ENCODE measurements around the gene REG3G. TPM values are rescaled to one million over a fixed set of nuclear protein-coding genes. Genes with fewer than 3 reads are reported as not detected.
"Not testable (repeated sequence)": the region's sequence is repeated elsewhere in the genome, so short reads cannot be mapped to it uniquely, and the experiment has no call there.

The REG3G gene
- total RNA-seq, 1 donor from 2014 or later, result not detected

DNA sequence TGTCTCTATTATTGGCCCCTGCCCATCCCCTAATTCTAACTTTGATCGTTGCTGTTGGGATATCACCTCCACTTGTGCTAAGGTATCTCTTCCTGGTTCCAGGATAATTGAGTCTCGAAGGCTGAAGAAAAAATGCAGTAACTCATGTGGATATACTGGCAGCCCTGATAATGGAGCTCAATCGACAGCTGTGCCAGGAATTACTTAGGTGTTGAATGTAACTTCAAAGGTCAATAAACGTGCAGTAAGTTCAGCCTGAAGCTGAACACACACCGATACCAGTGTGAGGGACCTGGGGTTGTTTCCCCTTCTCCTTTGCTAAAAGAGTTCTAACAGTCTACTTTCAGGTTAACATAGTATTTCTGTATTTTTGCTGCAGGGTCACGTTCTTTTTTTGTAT is 11.9 kb upstream of the REG3G start:
- intact Hi-C loops (cut with DNase I), result no loop called here
- TF ChIP-seq, protein P1, sequence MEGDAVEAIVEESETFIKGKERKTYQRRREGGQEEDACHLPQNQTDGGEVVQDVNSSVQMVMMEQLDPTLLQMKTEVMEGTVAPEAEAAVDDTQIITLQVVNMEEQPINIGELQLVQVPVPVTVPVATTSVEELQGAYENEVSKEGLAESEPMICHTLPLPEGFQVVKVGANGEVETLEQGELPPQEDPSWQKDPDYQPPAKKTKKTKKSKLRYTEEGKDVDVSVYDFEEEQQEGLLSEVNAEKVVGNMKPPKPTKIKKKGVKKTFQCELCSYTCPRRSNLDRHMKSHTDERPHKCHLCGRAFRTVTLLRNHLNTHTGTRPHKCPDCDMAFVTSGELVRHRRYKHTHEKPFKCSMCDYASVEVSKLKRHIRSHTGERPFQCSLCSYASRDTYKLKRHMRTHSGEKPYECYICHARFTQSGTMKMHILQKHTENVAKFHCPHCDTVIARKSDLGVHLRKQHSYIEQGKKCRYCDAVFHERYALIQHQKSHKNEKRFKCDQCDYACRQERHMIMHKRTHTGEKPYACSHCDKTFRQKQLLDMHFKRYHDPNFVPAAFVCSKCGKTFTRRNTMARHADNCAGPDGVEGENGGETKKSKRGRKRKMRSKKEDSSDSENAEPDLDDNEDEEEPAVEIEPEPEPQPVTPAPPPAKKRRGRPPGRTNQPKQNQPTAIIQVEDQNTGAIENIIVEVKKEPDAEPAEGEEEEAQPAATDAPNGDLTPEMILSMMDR (IDR thresholded peaks at IDR 0.05), result no peak
- ATAC-seq (no peak), DNase-seq (no peak)
- H3K27me3 ChIP-seq (ENCODE audit: low read depth), result no peaks in the 10 kb centered on the region
- H3K4me3 ChIP-seq, result no peak overlapping the region
- no peaks in the 10 kb centered on the region for H3K4me1 ChIP-seq
- H3K36me3 ChIP-seq, result no peaks in the 10 kb centered on the region
- H3K9me3 ChIP-seq, result no peaks in the 10 kb centered on the region
- no peak overlapping the region for H3K27ac ChIP-seq

GRCh38 chr2:79016342-79016741 is 9.2 kb upstream of the REG3G start:
- no peak overlapping the region for H3K4me3 ChIP-seq
- no peaks in the 10 kb centered on the region for H3K4me1 ChIP-seq
- H3K27ac ChIP-seq, result no peak overlapping the region
- intact Hi-C loops (cut with DNase I), result no loop called here
- ATAC-seq (no peak), DNase-seq (no peak)
- no peaks in the 10 kb centered on the region for H3K36me3 ChIP-seq
- H3K27me3 ChIP-seq (ENCODE audit: low read depth), result no peaks in the 10 kb centered on the region
- TF ChIP-seq, protein P1 (IDR thresholded peaks at IDR 0.05), result no peak
- no peaks in the 10 kb centered on the region for H3K9me3 ChIP-seq

DNA sequence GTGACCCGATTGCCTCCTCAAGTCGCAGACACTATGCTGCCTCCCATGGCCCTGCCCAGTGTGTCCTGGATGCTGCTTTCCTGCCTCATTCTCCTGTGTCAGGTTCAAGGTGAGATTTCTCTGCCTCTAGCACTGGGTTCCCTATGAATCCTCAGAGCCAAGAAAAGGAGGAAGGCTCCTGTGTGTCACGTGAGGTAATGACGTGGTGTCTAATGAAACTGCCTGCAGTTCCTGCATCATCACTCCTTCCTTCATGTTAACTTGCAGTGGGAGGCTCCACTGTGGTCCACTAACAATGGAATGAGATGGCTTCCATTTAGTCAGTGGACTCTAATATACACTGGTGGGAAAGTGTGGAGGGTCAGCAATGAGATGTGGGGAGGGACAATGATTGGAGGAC is 559 bp downstream of the REG3G start:
- H3K9me3 ChIP-seq, result no peaks in the 10 kb centered on the region
- intact Hi-C loops (cut with DNase I), result no loop called here
- no peak for DNase-seq
- H3K36me3 ChIP-seq, result no peaks in the 10 kb centered on the region
- no peak overlapping the region for H3K4me3 ChIP-seq
- H3K27ac ChIP-seq, result no peak overlapping the region
- TF ChIP-seq, protein P1 (IDR thresholded peaks at IDR 0.05), result no peak
- no peaks in the 10 kb centered on the region for H3K4me1 ChIP-seq
- ATAC-seq, result no peak
- H3K27me3 ChIP-seq (ENCODE audit: low read depth), result no peaks in the 10 kb centered on the region

DNA sequence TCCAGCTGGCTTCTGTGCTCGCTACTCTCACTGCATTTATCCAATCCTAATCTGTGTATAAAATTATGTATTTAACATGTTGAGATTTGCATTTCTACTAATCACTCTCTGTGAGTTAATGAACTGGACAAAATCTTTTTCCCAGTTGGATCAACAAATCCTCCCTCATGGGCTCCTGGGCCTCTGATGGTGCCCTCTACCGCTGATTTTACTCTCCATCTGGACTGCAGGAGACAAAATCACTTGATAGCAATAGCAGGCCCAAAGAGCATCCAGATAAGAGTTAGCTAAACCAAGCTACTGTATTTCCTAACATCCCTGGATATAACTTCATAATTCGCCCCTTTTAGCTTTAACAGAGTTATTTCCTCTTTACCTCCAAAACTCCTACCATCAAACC is 14.4 kb downstream of the REG3G start:
- TF ChIP-seq, protein P1 (IDR thresholded peaks at IDR 0.05), result no peak
- H3K27me3 ChIP-seq (ENCODE audit: low read depth), result no peaks in the 10 kb centered on the region
- H3K4me1 ChIP-seq, result no peaks in the 10 kb centered on the region
- H3K27ac ChIP-seq, result no peak overlapping the region
- DNase-seq (no peak), ATAC-seq (no peak)
- intact Hi-C loops (cut with DNase I), result no loop called here
- H3K9me3 ChIP-seq, result no peaks in the 10 kb centered on the region
- no peaks in the 10 kb centered on the region for H3K36me3 ChIP-seq
- H3K4me3 ChIP-seq, result no peak overlapping the region

DNA sequence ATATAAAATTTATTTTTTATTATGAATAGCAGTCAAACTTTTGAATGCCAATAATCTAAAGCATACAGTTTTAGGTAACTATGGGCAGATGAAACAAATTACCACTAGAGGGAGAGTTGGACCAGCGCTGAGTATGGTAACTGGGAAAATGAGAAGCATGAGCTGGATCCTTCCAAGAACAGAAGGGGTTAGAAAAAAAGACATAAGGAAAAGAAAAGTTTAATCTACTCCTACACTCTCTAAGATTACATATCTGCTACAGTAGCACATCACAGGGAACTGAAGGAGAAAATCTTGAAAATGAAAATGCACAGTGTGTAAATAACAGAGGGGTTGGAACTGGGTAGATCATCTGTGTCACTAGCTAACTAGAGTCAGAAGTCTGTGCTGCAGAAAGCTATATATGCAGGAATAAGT is 15.5 kb downstream of the REG3G start:
- DNase-seq (no peak), ATAC-seq (no peak)
- TF ChIP-seq, protein P1 (IDR thresholded peaks at IDR 0.05), result peak; percentile 31

GRCh38 chr2:79053486-79053885 is 28.0 kb downstream of the REG3G start:
- H3K27me3 ChIP-seq (ENCODE audit: low read depth); ATAC-seq; H3K4me1 ChIP-seq; H3K27ac ChIP-seq; H3K36me3 ChIP-seq; intact Hi-C loops (cut with DNase I); H3K9me3 ChIP-seq; H3K4me3 ChIP-seq; DNase-seq: not testable (repeated sequence)

More for the DNA sequence above, 15.5 kb downstream of the REG3G start:
- Histone ChIP-seq H3K4me1 (no peaks in the 10 kb centered on the region), H3K9me3 (no peaks in the 10 kb centered on the region), H3K27ac (no peak overlapping the region), H3K4me3 (no peak overlapping the region), H3K27me3 (ENCODE audit: low read depth) (no peaks in the 10 kb centered on the region), H3K36me3 (no peaks in the 10 kb centered on the region)
- intact Hi-C loops (cut with DNase I), result no loop called here

GRCh38 chr2:79054769-79055168 is 29.3 kb downstream of the REG3G start:
- ATAC-seq; H3K4me3 ChIP-seq; H3K27ac ChIP-seq; intact Hi-C loops (cut with DNase I); H3K36me3 ChIP-seq; DNase-seq; H3K4me1 ChIP-seq; H3K9me3 ChIP-seq; H3K27me3 ChIP-seq (ENCODE audit: low read depth): not testable (repeated sequence)

All from lower lobe of right lung (tissue), 2 donors.